Measurements from ENCODE around the gene SLC35D3.
"Not testable (repeated sequence)": the region's sequence is repeated elsewhere in the genome, so short reads cannot be mapped to it uniquely, and the experiment has no call there.

SLC35D3 gene

DNA sequence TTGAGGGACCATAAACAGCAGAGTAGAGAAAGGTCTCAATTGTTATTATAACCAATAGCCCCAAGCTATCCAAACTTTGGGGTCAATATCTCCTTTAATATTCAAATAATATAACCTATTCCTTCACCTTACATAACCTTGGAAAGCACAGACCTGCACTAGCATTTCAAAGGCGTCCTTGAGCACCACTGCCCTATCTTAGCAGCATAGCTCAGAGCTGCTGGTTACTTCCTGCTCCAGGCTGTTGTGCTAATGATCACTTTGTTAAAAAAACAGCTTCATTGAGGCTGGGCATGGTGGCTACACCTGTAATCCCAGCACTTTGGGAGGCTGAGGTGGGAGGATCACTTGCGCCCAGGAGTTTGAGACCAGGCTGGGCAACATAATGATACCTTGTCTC is 10.5 kb downstream of the SLC35D3 start:
- TF ChIP-seq, protein P1, sequence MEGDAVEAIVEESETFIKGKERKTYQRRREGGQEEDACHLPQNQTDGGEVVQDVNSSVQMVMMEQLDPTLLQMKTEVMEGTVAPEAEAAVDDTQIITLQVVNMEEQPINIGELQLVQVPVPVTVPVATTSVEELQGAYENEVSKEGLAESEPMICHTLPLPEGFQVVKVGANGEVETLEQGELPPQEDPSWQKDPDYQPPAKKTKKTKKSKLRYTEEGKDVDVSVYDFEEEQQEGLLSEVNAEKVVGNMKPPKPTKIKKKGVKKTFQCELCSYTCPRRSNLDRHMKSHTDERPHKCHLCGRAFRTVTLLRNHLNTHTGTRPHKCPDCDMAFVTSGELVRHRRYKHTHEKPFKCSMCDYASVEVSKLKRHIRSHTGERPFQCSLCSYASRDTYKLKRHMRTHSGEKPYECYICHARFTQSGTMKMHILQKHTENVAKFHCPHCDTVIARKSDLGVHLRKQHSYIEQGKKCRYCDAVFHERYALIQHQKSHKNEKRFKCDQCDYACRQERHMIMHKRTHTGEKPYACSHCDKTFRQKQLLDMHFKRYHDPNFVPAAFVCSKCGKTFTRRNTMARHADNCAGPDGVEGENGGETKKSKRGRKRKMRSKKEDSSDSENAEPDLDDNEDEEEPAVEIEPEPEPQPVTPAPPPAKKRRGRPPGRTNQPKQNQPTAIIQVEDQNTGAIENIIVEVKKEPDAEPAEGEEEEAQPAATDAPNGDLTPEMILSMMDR (IDR thresholded peaks at IDR 0.05; ENCODE audit: control insufficient read depth, insufficient read depth, low read depth, low read length, missing control alignments), result no peak
- no peak for DNase-seq (ENCODE audit: low read depth)
- no peak overlapping the region for H3K4me3 ChIP-seq (ENCODE audit: control insufficient read depth, low read depth, low read length)

DNA sequence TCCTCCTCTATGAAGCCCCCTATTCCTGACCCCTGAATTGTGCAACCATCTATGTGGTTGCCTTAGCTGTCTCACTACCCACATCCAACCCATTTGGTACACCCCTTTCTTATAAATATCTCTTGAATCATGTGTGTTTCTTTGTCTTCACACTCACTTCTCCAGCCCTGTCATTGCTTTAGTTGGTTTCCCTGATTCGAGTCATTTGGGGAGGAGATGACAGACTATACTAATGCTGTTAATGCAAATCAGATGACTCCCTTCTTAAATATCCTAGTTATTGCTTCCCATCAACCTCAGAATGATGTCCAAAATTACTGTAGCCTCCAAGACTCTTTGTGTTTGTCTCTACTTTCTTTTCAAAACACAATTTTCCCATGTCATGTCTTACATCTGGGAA is 23.0 kb downstream of the SLC35D3 start:
- H3K4me3 ChIP-seq (ENCODE audit: control insufficient read depth, low read depth, low read length), result no peak overlapping the region
- TF ChIP-seq, protein P1 (IDR thresholded peaks at IDR 0.05; ENCODE audit: control insufficient read depth, insufficient read depth, low read depth, low read length, missing control alignments), result no peak
- DNase-seq (ENCODE audit: low read depth), result no peak

DNA sequence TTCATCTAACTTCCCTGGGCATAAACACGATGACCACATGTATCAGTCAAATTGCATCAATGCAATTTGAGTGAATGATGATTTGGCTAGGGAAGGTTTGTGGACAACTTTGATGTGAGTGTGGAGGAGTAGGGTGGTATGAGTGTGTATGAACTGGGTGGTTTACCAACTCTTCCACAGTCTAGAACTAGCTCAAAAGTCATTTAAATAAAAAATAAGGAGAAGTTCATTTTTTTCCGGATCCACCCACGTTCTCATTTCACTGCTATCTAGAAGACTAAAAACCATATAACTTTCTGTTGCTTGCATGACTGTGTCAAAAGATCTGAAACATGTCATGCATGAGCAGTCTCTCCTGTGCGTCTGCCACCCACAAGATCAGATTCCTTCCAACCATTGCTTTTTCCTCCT is 23.6 kb downstream of the SLC35D3 start:
- TF ChIP-seq, protein P1 (IDR thresholded peaks at IDR 0.05; ENCODE audit: control insufficient read depth, insufficient read depth, low read depth, low read length, missing control alignments), result no peak
- no peak for DNase-seq (ENCODE audit: low read depth)
- H3K4me3 ChIP-seq (ENCODE audit: control insufficient read depth, low read depth, low read length), result no peak overlapping the region

DNA sequence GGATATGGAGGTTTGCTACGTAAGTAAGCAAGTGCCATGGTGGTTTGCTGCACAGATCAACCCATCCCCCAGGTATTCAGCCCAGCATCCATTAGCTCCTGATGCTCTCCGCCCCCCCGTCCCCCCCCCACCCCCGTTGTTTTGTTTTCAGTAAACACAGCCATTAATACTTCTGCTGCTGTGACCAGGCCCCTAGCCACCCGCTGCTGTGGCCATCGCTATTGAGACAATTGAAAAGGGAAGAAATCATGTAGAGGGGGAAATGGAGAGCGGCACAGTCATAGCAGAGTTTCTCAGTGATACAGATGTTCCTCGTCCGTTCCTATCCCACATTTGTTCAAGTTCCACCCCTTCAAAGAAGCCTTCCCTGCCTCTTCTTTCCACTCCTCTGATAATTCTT is 24.9 kb downstream of the SLC35D3 start:
- TF ChIP-seq, protein P1 (IDR thresholded peaks at IDR 0.05; ENCODE audit: control insufficient read depth, insufficient read depth, low read depth, low read length, missing control alignments), result no peak
- H3K4me3 ChIP-seq (ENCODE audit: control insufficient read depth, low read depth, low read length), result no peak overlapping the region
- no peak for DNase-seq (ENCODE audit: low read depth)

DNA sequence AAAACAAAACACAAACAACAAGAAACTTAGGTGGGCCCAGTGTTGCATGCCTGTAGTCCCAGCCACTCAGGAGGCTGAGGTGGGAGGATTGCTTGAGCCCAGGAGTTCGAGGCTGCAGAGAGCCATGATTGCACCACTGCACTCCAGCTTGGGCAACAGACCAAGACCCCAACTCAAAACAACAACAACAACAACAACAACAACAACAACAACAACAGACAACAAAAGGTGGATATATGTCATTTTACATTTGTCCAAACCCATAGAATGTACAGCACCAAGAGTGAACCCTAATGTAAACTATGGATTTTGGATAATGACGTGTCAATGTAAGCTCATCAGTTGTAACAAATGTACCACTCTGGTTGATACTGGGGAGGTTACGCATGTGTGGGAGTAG is 27.9 kb downstream of the SLC35D3 start:
- H3K4me3 ChIP-seq (ENCODE audit: control insufficient read depth, low read depth, low read length); DNase-seq (ENCODE audit: low read depth): not testable (repeated sequence)

DNA sequence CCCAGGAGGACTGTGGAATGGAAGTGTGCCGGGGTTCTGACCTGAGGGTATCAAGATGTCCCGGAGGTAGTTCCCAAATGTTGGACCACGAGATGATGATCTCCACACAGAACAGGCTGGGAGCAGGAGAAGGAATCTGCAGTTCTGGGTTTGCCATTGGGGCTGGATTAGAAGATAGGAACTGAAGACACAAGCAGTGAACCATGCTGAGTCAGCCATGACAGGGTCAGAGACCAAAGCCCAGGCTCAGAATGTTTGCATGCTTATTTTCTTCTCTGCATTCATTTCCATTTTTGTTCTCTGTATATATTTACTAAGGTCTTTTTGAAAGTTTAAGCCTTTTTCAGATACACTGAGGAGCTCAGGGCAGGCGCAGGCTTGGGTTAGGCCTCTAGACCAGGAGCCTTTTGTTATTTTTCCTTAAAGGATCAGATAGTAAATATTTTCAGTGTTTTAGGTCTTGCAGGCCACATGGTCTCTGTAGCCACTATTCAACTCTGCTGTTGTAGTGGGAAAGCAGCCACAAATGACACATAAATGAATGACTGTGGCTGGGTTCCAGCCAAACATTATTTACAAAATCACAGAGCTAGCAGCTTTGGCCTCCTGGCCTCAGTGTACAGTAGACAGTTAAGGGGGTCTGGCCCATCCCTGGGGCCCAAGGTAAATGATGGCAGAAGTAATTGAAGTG is 28.5 kb downstream of the SLC35D3 start:
- TF ChIP-seq, protein P1 (IDR thresholded peaks at IDR 0.05; ENCODE audit: control insufficient read depth, insufficient read depth, low read depth, low read length, missing control alignments), result no peak
- H3K4me3 ChIP-seq (ENCODE audit: control insufficient read depth, low read depth, low read length), result no peak overlapping the region
- no peak for DNase-seq (ENCODE audit: low read depth)

DNA sequence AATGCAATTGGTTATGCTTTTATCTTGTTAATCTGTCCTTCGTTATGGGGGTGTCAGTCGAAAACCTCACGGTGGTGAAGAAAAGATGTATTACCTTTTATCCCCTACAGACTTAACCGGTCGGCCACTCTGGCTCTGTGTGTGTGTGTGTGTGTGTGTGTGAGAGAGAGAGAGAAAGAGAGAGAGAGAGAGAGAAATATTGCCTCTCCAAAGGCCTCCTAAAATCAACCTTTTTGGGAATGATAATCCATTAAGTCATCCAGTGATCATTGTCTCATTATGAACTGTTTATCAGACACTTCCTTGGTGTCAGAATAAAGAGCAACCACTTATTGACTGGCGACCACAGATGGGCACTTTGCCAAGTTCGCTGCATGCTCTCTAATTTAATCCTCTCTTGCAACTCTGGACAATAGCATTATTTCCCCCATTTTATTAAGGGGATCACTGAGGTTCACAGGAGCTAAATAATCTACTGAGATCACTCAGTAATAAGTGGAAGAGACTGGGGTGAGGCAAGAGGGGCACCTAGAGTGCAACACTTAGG is 30.7 kb downstream of the SLC35D3 start:
- H3K4me3 ChIP-seq (ENCODE audit: control insufficient read depth, low read depth, low read length), result no peak overlapping the region
- TF ChIP-seq, protein P1 (IDR thresholded peaks at IDR 0.05; ENCODE audit: control insufficient read depth, insufficient read depth, low read depth, low read length, missing control alignments), result no peak
- no peak for DNase-seq (ENCODE audit: low read depth)
